Measurements from ENCODE around the gene CCDC15. TPM values are rescaled to one million over a fixed set of nuclear protein-coding genes. Genes with fewer than 3 reads are reported as not detected.
A peak's percentile ranks its signal among the peaks of the same experiment; 100 is the strongest.

Gene CCDC15
- polyA plus RNA-seq (ENCODE audit: low read depth in 6 of 6), result 1 to 10 TPM in 1 of 6 donors, under 1 TPM in 4, not detected in 1; 0.33 to 1.5 (median 0.72) TPM

DNA sequence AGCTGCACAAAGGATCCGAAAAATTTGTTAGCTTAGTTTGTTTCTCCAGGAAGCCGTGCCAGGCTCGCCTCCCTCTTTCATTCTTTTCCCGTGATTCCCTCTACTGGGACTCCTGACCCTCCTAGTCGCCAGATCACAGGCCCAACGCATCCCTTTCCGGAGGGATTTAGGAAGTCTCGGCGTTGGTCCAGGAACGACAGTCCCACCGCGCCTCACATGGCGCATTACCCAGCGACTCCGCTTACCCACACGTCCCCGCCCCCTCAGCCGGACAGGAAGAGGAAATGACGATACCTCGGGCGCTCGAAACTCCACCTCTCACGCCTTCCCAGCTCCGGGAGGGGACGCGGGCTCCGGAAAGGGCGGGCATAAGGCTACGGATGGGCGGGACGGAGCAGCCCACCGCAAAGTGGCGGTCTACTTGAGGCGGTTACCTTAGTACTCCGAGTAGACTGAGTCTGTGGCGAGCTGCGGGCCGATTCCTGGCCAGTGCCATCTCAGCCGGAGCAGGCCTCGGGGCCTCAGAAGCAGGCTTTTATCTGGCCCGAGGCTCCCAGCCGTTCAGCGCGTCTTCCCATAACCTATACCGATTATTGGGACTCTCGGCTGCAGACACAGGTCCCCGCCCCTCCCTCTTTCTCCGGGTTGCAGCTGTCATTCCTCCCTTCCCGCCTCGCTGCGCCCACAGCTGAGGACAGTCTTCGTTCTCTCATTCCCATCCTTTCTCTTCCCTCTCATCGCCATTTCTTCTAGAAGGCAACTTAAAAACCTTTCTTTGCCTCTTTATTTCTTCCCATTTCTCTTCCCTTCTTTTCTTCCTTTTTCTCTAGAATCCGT lies at the start of gene CCDC15:
Gene CCDC15 (plus strand): TSS at position 450 of the 837 bp plus-strand sequence. CDS start 531 bp downstream, outside the sequence.
- H3K36me3 Mint-ChIP-seq, result no peaks in the 10 kb centered on the region
- DNase-seq (peak; percentile 88), ATAC-seq (ENCODE audit: low read depth in 2 of 2) (peak; percentile 99)
- no peak within 1 kb of the TSS for H3K4me3 Mint-ChIP-seq
- no peak within 1 kb of the TSS for H3K27ac Mint-ChIP-seq
- H3K4me1 Mint-ChIP-seq, result no peaks in the 10 kb centered on the region
- H3K27me3 Mint-ChIP-seq, result peaks cover 0 to under 1% (median under 1%) of the 10 kb centered on the region in 3 donors
- peaks cover 0 to 6% (median 2%) of the 10 kb centered on the region in 7 donors for H3K9me3 Mint-ChIP-seq

- ATAC-seq (ENCODE audit: low read depth in 2 of 2), result no peak
Measured at GRCh38 chr11:124915541-124916369, 38.2 kb upstream of the CCDC15 start.

GRCh38 chr11:124916370-124916710 lies 37.7 kb upstream of the CCDC15 start:
- H3K4me1 Mint-ChIP-seq, result no peaks in the 10 kb centered on the region
- peaks cover 0 to 6% of the 10 kb centered on the region in 2 donors for H3K36me3 Mint-ChIP-seq
- H3K9me3 Mint-ChIP-seq, result peaks cover 0 to 27% (median 19%) of the 10 kb centered on the region in 7 donors
- no peak overlapping the region for H3K27ac Mint-ChIP-seq
- peaks cover 49 to 51% (median 51%) of the 10 kb centered on the region in 3 donors for H3K27me3 Mint-ChIP-seq
- ATAC-seq (ENCODE audit: low read depth in 2 of 2) (no peak), DNase-seq (no peak)
- no peak overlapping the region for H3K4me3 Mint-ChIP-seq

More at GRCh38 chr11:124915541-124916369, 38.2 kb upstream of the CCDC15 start:
- no peaks in the 10 kb centered on the region for H3K4me1 Mint-ChIP-seq
- peaks cover 0 to 31% (median 19%) of the 10 kb centered on the region in 7 donors for H3K9me3 Mint-ChIP-seq
- peaks cover 47 to 51% (median 51%) of the 10 kb centered on the region in 3 donors for H3K27me3 Mint-ChIP-seq
- H3K36me3 Mint-ChIP-seq, result peaks cover 0 to 6% of the 10 kb centered on the region in 2 donors
- H3K27ac Mint-ChIP-seq, result no peak overlapping the region
- DNase-seq, result no peak
- H3K4me3 Mint-ChIP-seq, result no peak overlapping the region

DNA sequence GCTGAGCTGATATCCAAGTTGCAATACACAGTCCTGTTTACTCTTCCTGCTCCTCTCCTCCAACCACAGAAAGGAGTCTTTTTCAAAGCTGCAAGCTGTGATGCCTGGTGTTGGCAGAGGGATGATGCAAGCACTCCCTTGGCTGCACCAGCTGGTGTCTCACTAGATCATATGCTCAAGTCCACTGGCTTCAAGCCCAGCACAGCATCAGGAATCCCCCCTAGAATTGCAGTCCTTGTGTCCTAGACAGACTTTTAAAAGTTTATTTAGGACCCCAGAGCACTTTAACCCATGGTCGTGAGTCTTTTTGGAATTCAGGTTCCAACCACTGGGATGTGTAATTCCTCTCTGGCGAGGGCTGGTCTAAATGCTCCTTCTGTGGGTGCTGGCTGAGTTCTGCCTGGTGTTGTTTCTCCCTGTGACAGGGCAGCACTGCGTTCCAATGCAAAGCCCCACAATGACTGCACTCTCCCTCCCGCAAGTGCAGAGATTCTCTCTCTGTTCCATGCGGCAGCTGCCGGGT lies 36.8 kb upstream of the CCDC15 start:
- Mint-ChIP-seq H3K27me3 (peaks cover 46 to 57% (median 53%) of the 10 kb centered on the region in 3 donors), H3K27ac (no peak overlapping the region)
- no peak for ATAC-seq (ENCODE audit: low read depth in 2 of 2)

DNA sequence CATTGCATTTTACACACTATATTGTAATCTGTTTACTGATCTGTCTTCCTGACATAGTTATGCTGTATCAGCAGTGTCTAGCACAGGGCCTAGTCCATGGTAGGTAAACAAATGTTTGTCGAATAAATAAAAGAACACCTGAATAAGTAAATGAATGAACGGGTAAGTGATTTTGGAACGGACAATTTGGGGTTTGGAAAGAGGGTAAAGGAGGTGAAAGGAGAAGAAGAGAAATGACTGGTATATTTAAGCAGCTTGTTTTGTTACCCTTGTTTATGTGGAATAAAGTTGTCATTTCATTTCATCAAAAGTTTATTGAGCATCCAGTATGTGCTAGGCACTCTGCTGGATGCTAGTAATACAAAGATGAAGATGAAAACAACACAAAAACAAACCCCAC lies 35.1 kb upstream of the CCDC15 start, which contains the start of gene HEPN1:
Gene HEPN1 (plus strand): TSS at position 301 of the 400 bp plus-strand sequence.
- H3K4me3 Mint-ChIP-seq, result peak within 1 kb of the TSS in 5 of 8 donors; percentile 23 to 82 (median 49)
- no peaks in the 10 kb centered on the region for H3K36me3 Mint-ChIP-seq
- no peak for DNase-seq
- H3K27me3 Mint-ChIP-seq, result peaks cover 47 to 72% (median 68%) of the 10 kb centered on the region in 3 donors
- H3K9me3 Mint-ChIP-seq, result peaks cover 0 to 14% (median 6%) of the 10 kb centered on the region in 7 donors
- no peak for ATAC-seq (ENCODE audit: low read depth in 2 of 2)
- H3K4me1 Mint-ChIP-seq, result no peaks in the 10 kb centered on the region
- H3K27ac Mint-ChIP-seq, result no peak within 1 kb of the TSS

More for the DNA sequence above, 36.8 kb upstream of the CCDC15 start:
- Mint-ChIP-seq H3K4me3 (peak overlapping the region in 1 of 8 donors; percentile 47), H3K4me1 (no peaks in the 10 kb centered on the region), H3K36me3 (no peaks in the 10 kb centered on the region), H3K9me3 (peaks cover 0 to 19% (median 10%) of the 10 kb centered on the region in 7 donors)
- no peak for DNase-seq

DNA sequence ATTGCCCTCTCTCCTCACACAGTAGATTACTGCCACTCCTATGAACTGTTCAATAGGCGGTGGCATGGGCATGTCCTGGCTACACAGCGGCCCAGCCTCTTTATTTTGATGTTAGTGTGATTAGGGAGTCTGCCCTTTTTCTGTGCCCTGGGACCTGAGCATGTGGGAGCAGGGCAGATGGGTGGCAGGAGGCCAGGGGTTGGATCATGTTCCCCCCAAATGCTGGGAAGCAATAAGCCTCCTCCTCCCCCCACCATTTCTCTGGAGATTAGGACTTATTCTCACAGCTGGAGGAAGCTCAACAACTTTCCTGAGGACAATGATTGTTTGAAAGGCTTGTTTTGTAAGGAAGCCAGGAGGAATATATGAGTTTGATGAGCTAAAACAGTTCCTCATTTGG lies 34.1 kb upstream of the CCDC15 start:
- H3K27ac Mint-ChIP-seq, result no peak overlapping the region
- no peaks in the 10 kb centered on the region for H3K4me1 Mint-ChIP-seq
- ATAC-seq (ENCODE audit: low read depth in 2 of 2) (no peak), DNase-seq (no peak)
- peaks cover 0 to 12% (median 4%) of the 10 kb centered on the region in 7 donors for H3K9me3 Mint-ChIP-seq
- peak overlapping the region in 4 of 8 donors; percentile 23 to 89 (median 82) for H3K4me3 Mint-ChIP-seq
- H3K36me3 Mint-ChIP-seq, result no peaks in the 10 kb centered on the region
- peaks cover 48 to 80% (median 77%) of the 10 kb centered on the region in 3 donors for H3K27me3 Mint-ChIP-seq

- Mint-ChIP-seq H3K4me1 (no peaks in the 10 kb centered on the region), H3K36me3 (no peaks in the 10 kb centered on the region), H3K27ac (no peak overlapping the region), H3K4me3 (peak overlapping the region in 6 of 8 donors; percentile 41 to 89 (median 80)), H3K27me3 (peaks cover 44 to 81% (median 80%) of the 10 kb centered on the region in 3 donors), H3K9me3 (peaks cover 0 to 9% (median 0%) of the 10 kb centered on the region in 7 donors)
- DNase-seq, result no peak
- ATAC-seq (ENCODE audit: low read depth in 2 of 2), result peak in 1 of 2 donors; percentile 9
Measured at GRCh38 chr11:124920356-124920755, 33.6 kb upstream of the CCDC15 start.

- Mint-ChIP-seq H3K27ac (no peak overlapping the region), H3K4me1 (no peaks in the 10 kb centered on the region), H3K9me3 (peaks cover 0 to 6% (median 0%) of the 10 kb centered on the region in 7 donors), H3K27me3 (peaks cover 37 to 79% (median 77%) of the 10 kb centered on the region in 3 donors), H3K4me3 (peak overlapping the region in 7 of 8 donors; percentile 7 to 89 (median 78)), H3K36me3 (no peaks in the 10 kb centered on the region)
- ATAC-seq (ENCODE audit: low read depth in 2 of 2), result peak; percentile 70 to 80
- DNase-seq, result peak; percentile 28
Measured at GRCh38 chr11:124920870-124921609, 33.0 kb upstream of the CCDC15 start.

DNA sequence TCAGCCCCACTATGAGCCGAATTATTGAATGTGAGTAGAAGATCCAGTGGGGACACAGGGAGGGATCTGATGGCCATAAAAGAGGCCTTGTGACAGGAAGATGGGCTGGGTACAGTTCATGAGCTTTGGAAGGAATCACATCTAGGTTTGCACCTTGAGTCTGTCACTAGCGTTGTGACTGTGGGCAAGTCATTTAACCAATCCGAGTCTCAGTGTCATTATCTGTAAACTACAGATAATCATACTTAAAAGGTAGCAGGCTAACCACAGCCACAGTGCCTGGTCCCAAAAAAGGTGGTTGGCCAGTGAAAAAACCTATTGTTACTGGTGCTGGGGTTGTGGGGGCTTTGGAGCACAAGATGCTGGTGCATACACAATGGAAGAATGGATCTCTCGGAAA lies 31.2 kb upstream of the CCDC15 start:
- H3K27me3 Mint-ChIP-seq, result peaks cover 31 to 64% (median 63%) of the 10 kb centered on the region in 3 donors
- H3K36me3 Mint-ChIP-seq, result no peaks in the 10 kb centered on the region
- peaks cover 0 to 6% (median 0%) of the 10 kb centered on the region in 7 donors for H3K9me3 Mint-ChIP-seq
- ATAC-seq (ENCODE audit: low read depth in 2 of 2), result no peak
- H3K4me1 Mint-ChIP-seq, result no peaks in the 10 kb centered on the region
- H3K27ac Mint-ChIP-seq, result peak overlapping the region in 1 of 6 donors; percentile 18
- no peak for DNase-seq
- peak overlapping the region in 1 of 8 donors; percentile 21 for H3K4me3 Mint-ChIP-seq

DNA sequence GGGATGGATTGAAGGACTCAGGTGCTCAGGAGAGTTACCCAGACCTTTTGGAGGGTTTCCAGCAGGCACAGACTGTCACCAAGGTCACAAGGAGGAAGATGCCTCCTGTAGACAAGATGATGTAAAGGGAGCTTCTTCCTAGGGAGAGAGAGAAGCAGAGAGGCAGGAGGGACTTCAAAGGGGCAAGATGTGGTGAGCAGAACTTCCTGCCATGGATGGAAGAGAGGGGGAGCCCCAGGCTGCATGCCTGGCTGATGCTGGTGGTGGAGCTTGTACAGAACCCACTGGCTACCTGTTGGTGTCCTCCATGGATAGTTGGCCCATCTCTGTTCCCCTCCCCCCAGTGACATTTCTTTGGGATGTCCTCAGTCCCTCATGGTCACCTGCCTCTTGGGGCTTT lies 30.7 kb upstream of the CCDC15 start:
- H3K4me1 Mint-ChIP-seq, result no peaks in the 10 kb centered on the region
- peaks cover 29 to 60% (median 58%) of the 10 kb centered on the region in 3 donors for H3K27me3 Mint-ChIP-seq
- DNase-seq, result no peak
- no peak overlapping the region for H3K27ac Mint-ChIP-seq
- peak overlapping the region in 2 of 8 donors; percentile 21 to 37 for H3K4me3 Mint-ChIP-seq
- H3K9me3 Mint-ChIP-seq, result peaks cover 0 to 6% (median 0%) of the 10 kb centered on the region in 7 donors
- ATAC-seq (ENCODE audit: low read depth in 2 of 2), result no peak
- H3K36me3 Mint-ChIP-seq, result no peaks in the 10 kb centered on the region

DNA sequence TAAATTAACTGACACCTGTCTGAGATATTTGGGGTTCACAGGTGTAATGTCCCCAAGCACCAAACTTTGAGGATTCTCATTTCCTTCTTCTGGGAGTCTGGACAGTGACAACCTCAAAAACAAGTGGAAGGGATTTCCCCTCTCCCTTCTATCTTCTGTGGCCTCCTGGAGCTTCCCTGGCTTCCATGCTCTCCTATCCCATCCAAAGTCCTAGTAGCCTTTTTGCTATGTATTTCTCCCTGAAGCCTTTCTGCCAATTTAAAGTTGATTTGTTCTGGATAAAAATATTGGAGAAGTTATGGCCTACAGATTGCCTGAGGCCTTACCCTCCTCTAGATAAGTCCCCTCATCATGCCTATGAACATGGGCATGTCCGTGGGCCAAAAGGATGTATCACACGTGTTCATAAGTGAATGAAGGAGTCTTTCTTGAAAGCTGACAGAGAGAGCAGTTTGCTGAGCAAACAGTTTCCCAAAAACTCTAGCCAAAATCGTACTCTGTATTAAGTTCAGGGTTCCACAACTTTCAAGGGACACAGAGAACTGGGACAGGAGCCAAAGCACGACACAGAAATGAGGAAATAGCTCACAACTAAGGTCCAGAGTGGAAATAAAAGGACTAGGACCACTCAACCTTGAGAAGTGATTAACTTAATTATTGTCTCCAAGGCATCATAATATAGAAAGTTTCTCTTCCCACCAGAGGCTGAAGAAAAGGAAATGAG lies 24.9 kb upstream of the CCDC15 start:
- peaks cover 6 to 25% (median 25%) of the 10 kb centered on the region in 3 donors for H3K27me3 Mint-ChIP-seq
- H3K27ac Mint-ChIP-seq, result no peak overlapping the region
- no peak overlapping the region for H3K4me3 Mint-ChIP-seq
- H3K9me3 Mint-ChIP-seq, result peaks cover 0 to under 1% (median 0%) of the 10 kb centered on the region in 7 donors
- no peaks in the 10 kb centered on the region for H3K36me3 Mint-ChIP-seq
- H3K4me1 Mint-ChIP-seq, result peaks cover 0 to 5% (median 0%) of the 10 kb centered on the region in 3 donors
- DNase-seq, result no peak
- ATAC-seq (ENCODE audit: low read depth in 2 of 2), result no peak

DNA sequence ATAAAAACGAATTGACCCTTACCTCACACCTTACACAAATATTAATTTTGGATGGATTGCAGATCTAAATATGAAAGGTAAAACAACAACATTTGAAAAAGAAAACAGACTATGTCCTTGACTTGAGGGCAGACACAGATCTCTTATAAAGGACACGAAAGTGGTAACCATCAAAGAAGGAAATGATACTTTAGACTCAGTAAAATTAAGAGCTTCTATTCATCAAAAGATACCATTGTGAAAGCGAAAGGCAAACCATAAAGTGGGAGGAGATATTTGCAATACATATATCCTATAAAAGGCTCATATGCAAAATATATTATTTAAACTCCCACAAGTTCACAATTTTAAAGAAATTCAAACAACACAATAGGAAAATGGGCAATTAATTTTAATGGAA lies 23.2 kb upstream of the CCDC15 start:
- DNase-seq (no peak), ATAC-seq (ENCODE audit: low read depth in 2 of 2) (peak in 1 of 2 donors; percentile 33)
- Mint-ChIP-seq H3K27ac (peak overlapping the region in 1 of 6 donors; percentile 33), H3K4me3 (no peak overlapping the region), H3K36me3 (no peaks in the 10 kb centered on the region), H3K9me3 (no peaks in the 10 kb centered on the region), H3K27me3 (peaks cover 5 to 10% (median 8%) of the 10 kb centered on the region in 3 donors), H3K4me1 (peaks cover 0 to 5% (median 0%) of the 10 kb centered on the region in 3 donors)

Measured in naive B cell (primary cell).